Ishikawa (cell line): ENCODE data around the gene ODAM.
"Not testable (repeated sequence)": the region's sequence is repeated elsewhere in the genome, so short reads cannot be mapped to it uniquely, and the experiment has no call there.

Source experiments
- CEBPB ChIP-seq: IDR thresholded peaks from 2 replicates; pipeline ENCODE4 v1.6.1; 2012
- CREB1 ChIP-seq: IDR thresholded peaks from 2 replicates; pipeline ENCODE4 v1.6.1; 2012; ENCODE audit warnings: low read depth
- EGR1 ChIP-seq: IDR thresholded peaks from 2 replicates; pipeline ENCODE4 v1.6.1; 2012
- EP300 ChIP-seq: IDR thresholded peaks from 2 replicates; pipeline ENCODE4 v1.6.1; 2012; ENCODE audit warnings: borderline replicate concordance
- FOXM1 ChIP-seq: IDR thresholded peaks from 2 replicates; pipeline ENCODE4 v1.6.1; 2012; ENCODE audit warnings: low read depth, borderline replicate concordance
- MAX ChIP-seq: IDR thresholded peaks from 2 replicates; pipeline ENCODE4 v1.6.1; 2012
- NFIC ChIP-seq: IDR thresholded peaks from 2 replicates; pipeline ENCODE4 v1.6.1; 2012
- RAD21 ChIP-seq: IDR thresholded peaks from 2 replicates; pipeline ENCODE4 v1.6.1; 2012; ENCODE audit warnings: low read depth
- REST ChIP-seq: IDR thresholded peaks from 2 replicates; pipeline ENCODE4 v1.6.1; 2012; ENCODE audit warnings: low read depth, mild to moderate bottlenecking
- TAF1 ChIP-seq: IDR thresholded peaks from 2 replicates; pipeline ENCODE4 v1.6.1; 2012; ENCODE audit warnings: low read depth, mild to moderate bottlenecking
- TCF12 ChIP-seq: IDR thresholded peaks from 2 replicates; pipeline ENCODE4 v1.6.1; 2012; ENCODE audit warnings: low read depth
- TEAD4 ChIP-seq: IDR thresholded peaks from 2 replicates; pipeline ENCODE4 v1.6.1; 2012
- YY1 ChIP-seq: IDR thresholded peaks from 2 replicates; pipeline ENCODE4 v1.6.1; 2012; ENCODE audit warnings: low read depth
- ZBTB7A ChIP-seq: IDR thresholded peaks from 2 replicates; pipeline ENCODE4 v1.6.1; 2012; ENCODE audit warnings: low read depth
- TF ChIP-seq, protein P1 (sequence below): IDR thresholded peaks from 2 replicates; pipeline ENCODE4 v1.6.1; 2012

Gene ODAM

GRCh38 chr4:70236125-70236524 is 40.6 kb downstream of the ODAM start:
- no peak for TF ChIP-seq TCF12
- TF ChIP-seq YY1: no peak
- TF ChIP-seq CEBPB: no peak
- TF ChIP-seq RAD21: no peak
- TF ChIP-seq EGR1: no peak
- no peak for TF ChIP-seq NFIC
- TF ChIP-seq, protein P1, sequence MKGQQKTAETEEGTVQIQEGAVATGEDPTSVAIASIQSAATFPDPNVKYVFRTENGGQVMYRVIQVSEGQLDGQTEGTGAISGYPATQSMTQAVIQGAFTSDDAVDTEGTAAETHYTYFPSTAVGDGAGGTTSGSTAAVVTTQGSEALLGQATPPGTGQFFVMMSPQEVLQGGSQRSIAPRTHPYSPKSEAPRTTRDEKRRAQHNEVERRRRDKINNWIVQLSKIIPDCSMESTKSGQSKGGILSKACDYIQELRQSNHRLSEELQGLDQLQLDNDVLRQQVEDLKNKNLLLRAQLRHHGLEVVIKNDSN: no peak
- no peak for TF ChIP-seq MAX

- no peak for TF ChIP-seq EP300
- no peak for TF ChIP-seq YY1
- no peak for TF ChIP-seq MAX
- TF ChIP-seq NFIC: no peak
- TF ChIP-seq FOXM1: no peak
- no peak for TF ChIP-seq CEBPB
- TF ChIP-seq CREB1: no peak
- TF ChIP-seq REST: no peak
- TF ChIP-seq, protein P1: no peak
- no peak for TF ChIP-seq TEAD4
- no peak for TF ChIP-seq TCF12
- TF ChIP-seq ZBTB7A: no peak
Observed at GRCh38 chr4:70239131-70239883, 43.8 kb downstream of the ODAM start.

- TF ChIP-seq CREB1: no peak
- no peak for TF ChIP-seq FOXM1
- no peak for TF ChIP-seq TCF12
- no peak for TF ChIP-seq YY1
- TF ChIP-seq TAF1: no peak
- no peak for TF ChIP-seq EP300
- TF ChIP-seq, protein P1: no peak
- no peak for TF ChIP-seq TEAD4
- no peak for TF ChIP-seq MAX
- TF ChIP-seq EGR1: no peak
- TF ChIP-seq REST: no peak
- TF ChIP-seq NFIC: no peak
Observed at GRCh38 chr4:70239884-70240591, 44.5 kb downstream of the ODAM start.

- not testable (repeated sequence) for TF ChIP-seq CEBPB, TEAD4, YY1
Observed at GRCh38 chr4:70242297-70242696, 46.8 kb downstream of the ODAM start, which contains the start of gene CSN3. Gene CSN3, plus strand, starts transcription at chr4:70242597. Its CDS starts 2,223 bp downstream, at chr4:70244820.

DNA sequence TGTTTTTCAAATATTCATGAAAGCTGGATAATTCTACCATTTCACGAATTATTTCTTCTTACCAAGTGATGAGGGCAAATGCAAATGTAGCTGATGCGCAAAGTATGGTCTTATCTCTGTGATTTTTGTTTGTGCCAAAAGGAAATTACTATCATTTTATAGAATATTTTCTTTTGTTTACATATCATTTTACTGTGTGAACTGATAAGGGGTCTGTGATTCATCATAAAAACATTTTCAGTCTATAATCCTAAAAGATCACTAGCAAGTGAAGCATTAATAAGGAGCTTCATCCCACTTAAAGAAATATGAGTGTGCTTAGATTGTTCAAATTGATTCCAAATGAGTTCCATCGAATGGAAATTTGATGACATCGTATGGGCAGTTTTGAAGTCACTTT is 47.6 kb downstream of the ODAM start:
- no peak for TF ChIP-seq REST
- TF ChIP-seq, protein P1: no peak
- TF ChIP-seq EP300: no peak
- no peak for TF ChIP-seq RAD21
- no peak for TF ChIP-seq NFIC
